NCI-H2107 (cell line): ENCODE measurements around the gene IFT122.

Experiments used
- DNase-seq: peaks from one replicate; lab custom pipeline; 2025; lab: John Stamatoyannopoulos, UW

Gene IFT122

GRCh38 chr3:129435367-129435766, 4.7 kb upstream of the IFT122 start:
- no peak for DNase-seq

- no peak for DNase-seq
These were observed 703 bp upstream of the IFT122 start for GRCh38 chr3:129439226-129439816.

DNA sequence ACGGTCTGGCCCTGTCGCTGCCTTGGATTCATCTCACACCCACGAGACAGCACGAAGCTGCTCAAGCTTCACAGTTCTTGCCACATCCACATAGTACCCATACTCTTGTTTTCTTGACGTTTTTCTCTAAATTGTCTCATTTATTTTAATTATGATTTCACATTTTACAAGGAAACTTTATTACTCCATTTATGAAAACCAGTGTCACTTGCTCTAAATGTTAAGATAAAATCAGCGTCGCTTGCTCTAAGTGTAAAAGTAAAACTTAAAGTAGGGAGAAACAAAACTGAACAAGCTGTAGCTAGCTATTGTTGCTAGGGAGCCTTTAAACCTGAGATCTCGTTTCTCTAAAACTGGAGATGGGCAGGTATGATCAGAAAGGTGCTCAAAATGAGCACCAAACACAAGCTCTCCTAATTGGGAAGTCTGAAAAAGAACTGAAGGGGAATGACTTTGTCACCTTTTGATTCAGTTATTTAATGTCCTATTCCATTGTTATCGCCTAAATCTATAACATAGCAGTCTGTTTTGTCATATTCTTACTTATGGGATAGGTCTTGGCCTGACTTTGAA, 680 bp downstream of the IFT122 start:
- DNase-seq: no peak

- no peak for DNase-seq
These were observed 1.2 kb downstream of the IFT122 start for GRCh38 chr3:129441215-129441614.

- DNase-seq: no peak
These were observed 1.8 kb downstream of the IFT122 start for GRCh38 chr3:129441782-129442181.

- no peak for DNase-seq
These were observed 2.5 kb downstream of the IFT122 start for GRCh38 chr3:129442486-129442885.

DNA sequence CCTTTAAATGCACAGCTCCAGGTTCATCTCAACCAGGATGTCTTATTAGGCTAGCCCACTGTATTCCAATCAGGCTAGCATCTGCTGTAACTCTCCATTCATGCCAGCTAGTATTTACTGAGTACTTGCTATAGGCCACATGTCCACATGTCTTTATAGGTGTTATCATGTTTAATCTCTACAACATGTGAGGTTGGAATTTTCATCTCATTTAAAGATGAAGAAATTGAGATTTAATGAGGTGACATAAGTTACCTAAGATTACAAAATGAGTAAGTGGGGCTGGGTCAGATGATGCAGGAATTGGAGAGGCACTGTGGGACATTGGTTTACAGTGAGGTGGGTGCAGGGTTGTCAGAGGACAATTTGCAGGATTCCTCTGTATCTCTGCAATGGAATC, 2.9 kb downstream of the IFT122 start:
- DNase-seq: no peak

DNA sequence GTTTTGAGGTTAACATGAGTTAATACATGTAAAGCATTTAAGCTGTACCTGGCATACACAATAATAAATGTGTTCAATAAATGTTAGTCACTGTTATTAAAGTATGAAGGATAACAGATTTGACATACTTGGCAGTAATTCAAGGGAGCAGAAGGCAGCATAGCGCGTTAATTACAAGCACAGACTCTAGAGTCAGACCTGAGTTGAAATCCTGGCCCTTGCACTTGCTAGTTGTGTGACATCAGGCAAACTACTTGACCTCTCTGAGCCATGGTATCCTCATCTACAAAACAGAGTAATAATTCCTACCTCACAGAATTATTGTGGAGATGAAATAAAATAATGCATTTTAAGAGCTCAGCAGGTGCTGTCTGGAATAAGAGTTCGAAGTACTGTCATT, 5.4 kb downstream of the IFT122 start:
- no peak for DNase-seq

- DNase-seq: no peak
These were observed 6.9 kb downstream of the IFT122 start for GRCh38 chr3:129446926-129447325.

GRCh38 chr3:129448186-129448895, 8.3 kb downstream of the IFT122 start:
- no peak for DNase-seq

GRCh38 chr3:129449279-129450115, 9.5 kb downstream of the IFT122 start:
- no peak for DNase-seq

GRCh38 chr3:129453732-129454131, 13.7 kb downstream of the IFT122 start:
- no peak for DNase-seq

GRCh38 chr3:129460155-129460554, 20.1 kb downstream of the IFT122 start:
- DNase-seq: no peak

GRCh38 chr3:129460572-129460971, 20.5 kb downstream of the IFT122 start:
- DNase-seq: no peak

- DNase-seq: no peak
These were observed 21.0 kb downstream of the IFT122 start for GRCh38 chr3:129461022-129461421.

DNA sequence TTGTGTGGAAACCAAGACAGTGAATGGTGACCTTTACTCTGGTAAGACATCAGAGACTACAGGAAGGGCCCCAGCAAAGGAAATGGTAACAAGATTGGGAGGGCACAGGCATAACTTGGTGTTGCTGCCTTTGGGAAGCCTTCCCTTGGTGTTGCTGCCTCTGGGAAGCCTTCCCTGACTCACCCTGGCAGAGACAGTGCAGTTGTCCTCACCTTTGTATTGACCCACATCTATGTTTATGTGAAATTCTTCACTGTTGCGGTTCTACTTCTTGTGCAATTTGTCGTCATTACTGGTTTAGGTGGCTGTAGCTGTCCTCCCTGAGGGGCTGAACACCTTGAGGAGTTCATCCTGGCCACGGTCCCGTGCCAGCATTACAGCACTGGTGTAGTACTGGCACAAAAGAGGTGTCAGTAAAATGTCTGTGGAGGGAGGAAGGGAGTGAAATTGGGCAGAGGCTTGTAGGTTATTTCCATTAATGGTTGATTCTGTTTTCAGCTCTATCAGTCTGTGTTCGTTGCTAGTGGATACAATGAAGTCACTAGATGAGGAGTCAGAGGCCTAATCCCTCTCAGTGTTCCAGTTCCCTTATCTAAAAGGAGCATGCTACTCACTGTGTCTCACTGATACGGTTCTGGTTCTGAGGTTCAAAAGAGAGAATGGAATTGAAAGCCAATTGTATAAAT, 21.6 kb downstream of the IFT122 start:
- DNase-seq: no peak

GRCh38 chr3:129462361-129462968, 22.4 kb downstream of the IFT122 start:
- no peak for DNase-seq

DNA sequence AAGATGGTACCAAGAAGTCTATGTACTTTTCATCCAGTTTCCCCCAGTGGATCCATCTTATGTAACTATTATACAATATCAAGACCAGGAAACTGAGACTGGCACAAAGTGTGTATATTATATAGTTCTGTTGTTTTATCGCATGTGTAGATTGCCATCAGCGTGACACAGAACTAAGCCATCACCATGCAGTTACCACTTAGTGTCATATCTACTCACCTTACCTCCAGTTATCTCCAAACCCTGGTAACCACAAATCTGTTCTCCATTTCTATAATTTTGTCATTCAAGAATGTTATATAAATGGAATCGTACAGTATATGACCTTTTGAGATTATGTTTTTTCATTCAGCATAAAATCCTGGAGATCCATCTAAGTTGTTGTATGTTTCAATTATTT, 23.1 kb downstream of the IFT122 start:
- no peak for DNase-seq

DNA sequence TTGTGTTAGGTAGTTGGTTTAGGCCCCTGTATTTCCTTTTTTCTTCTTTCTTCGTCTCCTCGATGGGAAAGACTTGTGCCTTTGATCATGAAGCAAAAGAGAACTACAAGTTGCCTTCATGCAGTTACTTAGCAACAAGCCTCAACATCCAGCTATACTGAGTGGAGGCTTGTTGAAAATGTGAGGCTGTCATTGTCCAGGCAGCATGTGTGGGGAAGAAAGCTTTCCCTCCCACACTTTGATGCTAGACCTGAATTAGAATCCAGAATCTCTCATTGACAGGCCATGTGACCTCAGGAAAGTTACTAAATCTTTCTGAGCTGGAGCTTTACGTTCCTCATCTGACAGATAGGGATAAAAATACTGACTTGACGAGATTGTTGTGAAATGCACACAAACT, 23.7 kb downstream of the IFT122 start:
- no peak for DNase-seq

- DNase-seq: no peak
These were observed 27.9 kb downstream of the IFT122 start for GRCh38 chr3:129467932-129468331.

DNA sequence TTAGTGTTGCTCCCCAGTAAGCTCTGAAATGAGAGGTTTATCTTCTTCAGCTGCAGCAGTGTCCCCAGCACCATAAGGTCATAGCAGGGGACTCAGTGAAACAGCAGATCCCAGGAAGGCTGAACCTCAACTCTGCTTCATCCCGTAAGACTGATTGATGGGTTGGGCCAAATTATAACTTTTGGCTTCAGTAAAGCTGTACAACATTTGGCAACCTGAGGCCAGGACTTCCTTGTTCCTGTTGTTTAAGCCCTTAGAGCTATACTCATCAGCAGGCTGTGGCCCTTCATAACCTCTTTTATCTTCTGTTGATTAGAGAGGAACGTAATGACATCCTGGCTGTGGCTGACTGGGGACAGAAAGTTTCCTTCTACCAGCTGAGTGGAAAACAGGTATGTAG, 29.0 kb downstream of the IFT122 start:
- no peak for DNase-seq

DNA sequence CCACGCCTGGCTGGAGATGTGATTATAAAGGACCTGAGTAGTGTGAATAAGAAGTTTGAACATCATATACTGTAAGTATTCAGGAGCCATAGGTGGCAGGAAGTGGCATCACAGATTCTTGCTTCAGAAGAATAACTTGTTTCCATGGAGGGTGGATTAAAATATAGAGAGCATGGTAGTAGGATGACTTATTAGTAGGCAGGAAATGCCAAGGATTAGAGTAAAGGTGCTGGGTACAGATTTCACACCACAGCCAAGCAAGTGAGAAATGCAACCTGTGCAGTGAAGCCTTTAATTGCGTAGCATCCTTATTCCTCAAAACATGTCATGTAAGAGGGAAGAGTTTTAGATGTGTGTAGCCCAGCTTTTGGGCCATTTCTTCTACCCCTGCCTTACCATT, 30.8 kb downstream of the IFT122 start:
- no peak for DNase-seq
